Endothelial cell of umbilical vein (primary cell): Measurements from ENCODE around the gene PIGZ. TPM values are rescaled to one million over a fixed set of nuclear protein-coding genes. Genes with fewer than 3 reads are reported as not detected.

ENCODE experiments used
- BruUV-seq: library from RNA; stranded (reverse); fragments of 400-500 nt; replicated peaks from 2 replicates; lab custom pipeline; 2021; lab: Mats Ljungman, UMichigan
- CTCF ChIA-PET: fragments of 300-600, 350-600 bp; sonication (Branson Sonifier 250); formaldehyde crosslinking; loops from one replicate; lab custom pipeline; 2021; ENCODE audit warnings: antibody characterized with exemption, inconsistent platforms; lab: Charles Lee
- POLR2A ChIA-PET: fragments of 300-600, 350-600 bp; sonication (Branson Sonifier 250); formaldehyde crosslinking; loops from one replicate; lab custom pipeline; 2021; ENCODE audit warnings: antibody characterized with exemption, inconsistent platforms; lab: Charles Lee
- DNase-seq: peaks from one replicate; pipeline ENCODE4 v3.0.0-alpha.2; 2011; ENCODE audit warnings: low read depth, low spot score
- FAIRE-seq: peaks from 2 replicates; lab custom pipeline; 2011; peaks lifted over from hg19 to GRCh38; lab: Jason Lieb, UNC
- H2AFZ ChIP-seq: 2 replicates; pipeline ENCODE4 v1.6.0; 2012; ENCODE audit warnings: low read depth, low read length, control low read depth, inconsistent platforms
- H3K27ac ChIP-seq: 2 replicates; pipeline ENCODE4 v1.5.1; 2011; ENCODE audit warnings: low read depth, mild to moderate bottlenecking, control low read depth, low read length, moderate library complexity; ENCODE audit not compliant: insufficient read depth
- H3K27me3 ChIP-seq, 2 experiments: 2 replicates each; pipeline versions ENCODE4 v1.6.0 to v1.6.1; 2011; ENCODE audit warnings: low read length in 2 of 2, mixed read lengths in 1 of 2; ENCODE audit not compliant: control insufficient read depth in 2 of 2, insufficient read depth in 2 of 2
- H3K36me3 ChIP-seq, 2 experiments: 2 replicates in 1 of 2; 3 replicates in 1 of 2; pipeline ENCODE4 v1.5.1; 2011; ENCODE audit warnings: low read length in 2 of 2, mild to moderate bottlenecking in 1 of 2, moderate library complexity in 1 of 2; ENCODE audit not compliant: control insufficient read depth in 2 of 2, insufficient read depth in 2 of 2; ENCODE audit errors: extremely low read depth in 1 of 2
- H3K4me1 ChIP-seq: 3 replicates; pipeline ENCODE4 v1.5.1; 2011; ENCODE audit warnings: mild to moderate bottlenecking, low read length; ENCODE audit not compliant: control insufficient read depth, insufficient read depth; ENCODE audit errors: extremely low read depth
- H3K4me2 ChIP-seq: 2 replicates; pipeline ENCODE4 v1.6.1; 2011; ENCODE audit warnings: low read length, control low read depth, mixed read lengths; ENCODE audit not compliant: insufficient read depth
- H3K4me3 ChIP-seq, 3 experiments: fragments of 200-600 bp in 1 of 3; sonication (generic), shearing (Covaris generic) in 1 of 3; replicated peaks in 1 of 3; 2 replicates each; pipeline ENCODE4 v1.5.1; 2011 to 2016; ENCODE audit warnings: control low read depth in 3 of 3, low read length in 3 of 3, mild to moderate bottlenecking in 2 of 3, inconsistent platforms in 1 of 3, low read depth in 1 of 3, moderate library complexity in 1 of 3; ENCODE audit not compliant: insufficient read depth in 1 of 3
- H3K79me2 ChIP-seq: 2 replicates; pipeline ENCODE4 v1.6.0; 2012; ENCODE audit warnings: low read length, inconsistent platforms; ENCODE audit not compliant: control insufficient read depth, insufficient read depth
- H3K9ac ChIP-seq: replicated peaks from 2 replicates; pipeline ENCODE3; 2011; ENCODE audit warnings: low read length, control low read depth; ENCODE audit not compliant: insufficient read depth; ENCODE audit errors: extremely low read depth
- H3K9me1 ChIP-seq: replicated peaks from 3 replicates; pipeline ENCODE4 v1.6.0; 2011; ENCODE audit warnings: mild to moderate bottlenecking, low read length; ENCODE audit not compliant: control insufficient read depth, insufficient read depth; ENCODE audit errors: extremely low read depth
- H3K9me3 ChIP-seq: replicated peaks from 2 replicates; pipeline ENCODE4 v1.5.1; 2012; ENCODE audit warnings: low read length, inconsistent platforms; ENCODE audit not compliant: control insufficient read depth, insufficient read depth
- H4K20me1 ChIP-seq: replicated peaks from 2 replicates; pipeline ENCODE3; 2011; ENCODE audit warnings: mild to moderate bottlenecking, low read length; ENCODE audit not compliant: control insufficient read depth, insufficient read depth; ENCODE audit errors: extremely low read depth
- EZH2 ChIP-seq: IDR thresholded peaks from 2 replicates; pipeline ENCODE4 v1.6.1; 2012; ENCODE audit warnings: borderline replicate concordance, low read depth, mild to moderate bottlenecking, moderate library complexity, low read length, inconsistent platforms; ENCODE audit not compliant: severe bottlenecking
- FOS ChIP-seq: IDR thresholded peaks from 2 replicates; pipeline ENCODE4 v1.6.1; 2011; ENCODE audit warnings: mild to moderate bottlenecking, low read length, moderate library complexity, borderline replicate concordance; ENCODE audit not compliant: insufficient read depth
- GATA2 ChIP-seq: IDR thresholded peaks from 2 replicates; pipeline ENCODE4 v1.7.0; 2011; ENCODE audit warnings: low read depth, mild to moderate bottlenecking, moderate library complexity, mixed read lengths, low read length; ENCODE audit not compliant: insufficient read length, insufficient read depth
- JUN ChIP-seq: IDR thresholded peaks from 2 replicates; pipeline ENCODE4 v1.6.1; 2011; ENCODE audit warnings: borderline replicate concordance, low read depth; ENCODE audit not compliant: insufficient read length, insufficient read depth
- MYC ChIP-seq: IDR thresholded peaks from one replicate; pipeline ENCODE4 v1.6.1; 2011; ENCODE audit warnings: mild to moderate bottlenecking, low read depth, low read length
- POLR2A ChIP-seq: IDR thresholded peaks from 2 replicates; pipeline ENCODE4 v1.6.1; 2012; ENCODE audit warnings: low read depth, mild to moderate bottlenecking, control low read depth, low read length
- POLR2AphosphoS5 ChIP-seq: IDR thresholded peaks from 2 replicates; pipeline ENCODE4 v1.6.1; 2012; ENCODE audit warnings: low read depth, mild to moderate bottlenecking, control low read depth, low read length, moderate library complexity; ENCODE audit not compliant: insufficient read depth
- dilution Hi-C: fragments of 300-500 bp; cut with MboI; formaldehyde crosslinking; loops from one replicate; pipeline ENCODE4 v1.15.0; 2019; ENCODE audit warnings: low sequenced_read_pairs; ENCODE audit not compliant: extremely low pct_ligation_motif_present
- intact Hi-C: fragments of 100-400 bp; cut with micrococcal nuclease; formaldehyde crosslinking; loops from one replicate; pipeline ENCODE4 v1.10.0; 2022
- polyA plus RNA-seq, 4 experiments: library from polyadenylated mRNA; depleted of rRNA in 3 of 4; stranded (reverse) in 3 of 4; unstranded in 1 of 4; fragments of >200 nt; gene quantifications; 2 replicates each; pipeline versions ENCODE4 v1.2.1 to v1.2.3, GENCODE V29; 2011 to 2012; ENCODE audit warnings: missing spikeins in 1 of 4
- total RNA-seq: library from RNA; stranded (reverse); gene quantifications from 2 replicates; pipeline ENCODE4 v1.2.3, GENCODE V29; 2021
- TF ChIP-seq, protein P1 (sequence below): IDR thresholded peaks from 2 replicates; pipeline ENCODE4 v1.6.1; 2011; ENCODE audit not compliant: insufficient read depth, insufficient read length
- TF ChIP-seq, protein P2 (sequence below), 2 donors: IDR thresholded peaks; 1 replicate in 1 of 2; 2 replicates in 1 of 2; pipeline ENCODE4 v1.5.1; 2011; ENCODE audit warnings: low read length in 2 of 2, mild to moderate bottlenecking in 2 of 2, moderate library complexity in 2 of 2, control low read depth in 1 of 2, inconsistent platforms in 1 of 2, low read depth in 1 of 2; ENCODE audit not compliant: insufficient read depth in 1 of 2; ENCODE audit errors: extremely low read depth in 1 of 2

The PIGZ gene
- total and polyA plus RNA-seq, 2 donors (not counting 3 experiments of a cell fraction or from before 2014, with no cell fraction given) = 6.0 to 6.5 TPM

DNA sequence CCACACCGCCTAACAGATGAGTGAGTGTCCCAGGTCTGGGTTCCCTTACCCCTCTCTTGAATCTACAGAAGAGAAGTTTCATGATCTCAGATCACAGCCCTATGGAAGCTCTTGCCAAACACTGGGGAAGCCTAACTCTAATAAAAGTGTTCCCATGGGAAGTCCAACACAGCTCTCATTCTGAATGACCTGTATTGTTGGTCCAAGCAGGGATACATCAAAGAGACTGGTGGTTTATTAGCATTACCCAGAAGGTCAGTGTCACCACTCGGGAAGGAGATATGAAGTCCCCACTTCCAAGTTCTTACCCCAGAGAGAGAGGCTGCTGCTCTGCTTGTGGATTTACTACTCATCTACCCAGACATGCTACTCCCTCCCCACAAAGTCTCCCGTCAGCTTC is 17.3 kb downstream of the PIGZ start:
- FAIRE-seq (no peak), DNase-seq (no peak)
- H3K4me2 ChIP-seq = no peak overlapping the region
- no peaks in the 10 kb centered on the region for H3K9me1 ChIP-seq
- H3K27me3 ChIP-seq = no peaks in the 10 kb centered on the region
- CTCF ChIA-PET = interaction anchor here (1.4 kb wide), 1 partner anchor 18 kb away, joined by 4 read pairs; no protein-coding TSS in a partner anchor
- H3K36me3 ChIP-seq = no peaks in the 10 kb centered on the region
- POLR2A ChIA-PET = no interaction called here
- BruUV-seq = no TSS peak
- intact Hi-C loops (no loop called here), dilution Hi-C loops (no loop called here)
- no peaks in the 10 kb centered on the region for H4K20me1 ChIP-seq
- H3K79me2 ChIP-seq = no peaks in the 10 kb centered on the region
- H2AFZ ChIP-seq = no peak overlapping the region
- no peak for TF ChIP-seq JUN
- TF ChIP-seq MYC = no peak
- TF ChIP-seq, protein P1, sequence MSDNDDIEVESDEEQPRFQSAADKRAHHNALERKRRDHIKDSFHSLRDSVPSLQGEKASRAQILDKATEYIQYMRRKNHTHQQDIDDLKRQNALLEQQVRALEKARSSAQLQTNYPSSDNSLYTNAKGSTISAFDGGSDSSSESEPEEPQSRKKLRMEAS = no peak
- TF ChIP-seq GATA2 = no peak
- no peak for TF ChIP-seq POLR2AphosphoS5
- no peak for TF ChIP-seq EZH2
- TF ChIP-seq FOS = no peak
- TF ChIP-seq, protein P2, sequence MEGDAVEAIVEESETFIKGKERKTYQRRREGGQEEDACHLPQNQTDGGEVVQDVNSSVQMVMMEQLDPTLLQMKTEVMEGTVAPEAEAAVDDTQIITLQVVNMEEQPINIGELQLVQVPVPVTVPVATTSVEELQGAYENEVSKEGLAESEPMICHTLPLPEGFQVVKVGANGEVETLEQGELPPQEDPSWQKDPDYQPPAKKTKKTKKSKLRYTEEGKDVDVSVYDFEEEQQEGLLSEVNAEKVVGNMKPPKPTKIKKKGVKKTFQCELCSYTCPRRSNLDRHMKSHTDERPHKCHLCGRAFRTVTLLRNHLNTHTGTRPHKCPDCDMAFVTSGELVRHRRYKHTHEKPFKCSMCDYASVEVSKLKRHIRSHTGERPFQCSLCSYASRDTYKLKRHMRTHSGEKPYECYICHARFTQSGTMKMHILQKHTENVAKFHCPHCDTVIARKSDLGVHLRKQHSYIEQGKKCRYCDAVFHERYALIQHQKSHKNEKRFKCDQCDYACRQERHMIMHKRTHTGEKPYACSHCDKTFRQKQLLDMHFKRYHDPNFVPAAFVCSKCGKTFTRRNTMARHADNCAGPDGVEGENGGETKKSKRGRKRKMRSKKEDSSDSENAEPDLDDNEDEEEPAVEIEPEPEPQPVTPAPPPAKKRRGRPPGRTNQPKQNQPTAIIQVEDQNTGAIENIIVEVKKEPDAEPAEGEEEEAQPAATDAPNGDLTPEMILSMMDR (IDR thresholded peaks at IDR 0.05; ENCODE audit: extremely low read depth in 1 of 2, insufficient read depth in 1 of 2, low read depth in 1 of 2, low read length in 2 of 2) = no peak
- no peak for TF ChIP-seq POLR2A
- no peak overlapping the region for H3K9ac ChIP-seq
- H3K9me3 ChIP-seq = no peaks in the 10 kb centered on the region
- H3K27ac ChIP-seq = no peak overlapping the region
- no peaks in the 10 kb centered on the region for H3K4me1 ChIP-seq
- H3K4me3 ChIP-seq = no peak overlapping the region
